ENCODE data around the gene ANKFN1. TPM values are rescaled to one million over a fixed set of nuclear protein-coding genes. Genes with fewer than 3 reads are reported as not detected.

Gene ANKFN1
- total RNA-seq, 1 donor from 2014 or later, result not detected

GRCh38 chr17:56358651-56359050 lies 205.4 kb downstream of the ANKFN1 start:
- Histone ChIP-seq H3K27ac (ENCODE audit: low read depth, low read length) (no peak overlapping the region), H3K36me3 (ENCODE audit: insufficient read depth, low read length) (no peaks in the 10 kb centered on the region), H3K4me2 (ENCODE audit: low read length) (no peak overlapping the region), H2AFZ (ENCODE audit: low read depth, low read length) (no peak overlapping the region), H3K27me3 (ENCODE audit: insufficient read depth, low read length) (no peaks in the 10 kb centered on the region), H3K79me2 (ENCODE audit: insufficient read depth, low read length) (no peaks in the 10 kb centered on the region), H3K4me1 (ENCODE audit: insufficient read depth, low read length) (no peaks in the 10 kb centered on the region), H3K9me3 (ENCODE audit: insufficient read depth, low read depth, low read length) (peaks cover 2% of the 10 kb centered on the region), H3K4me3 (ENCODE audit: insufficient read depth, low read depth, low read length) (no peak overlapping the region), H3K9ac (ENCODE audit: low read length) (no peak overlapping the region), H4K20me1 (ENCODE audit: insufficient read depth, low read length) (no peaks in the 10 kb centered on the region)
- Mint-ChIP-seq H3K4me3 (ENCODE audit: unreplicated experiment) (no peak overlapping the region), H3K27ac (ENCODE audit: unreplicated experiment) (no peak overlapping the region), H3K4me1 (ENCODE audit: low read depth, unreplicated experiment) (peaks cover 12% of the 10 kb centered on the region), H3K9me3 (ENCODE audit: unreplicated experiment) (peaks cover 2% of the 10 kb centered on the region), H3K27me3 (ENCODE audit: low read depth, unreplicated experiment) (no peaks in the 10 kb centered on the region), H3K36me3 (ENCODE audit: low read depth, unreplicated experiment) (no peaks in the 10 kb centered on the region)
- DNase-seq (ENCODE audit: low read depth), result peak; percentile 9
- no peak for FAIRE-seq
- TF ChIP-seq EZH2 (IDR thresholded peaks at IDR 0.05; ENCODE audit: insufficient read depth, low read length), result no peak
- TF ChIP-seq CTCF (IDR thresholded peaks at IDR 0.05; ENCODE audit: insufficient read depth, low read depth, low read length), result no peak

- Histone ChIP-seq H3K79me2 (ENCODE audit: insufficient read depth, low read length) (no peaks in the 10 kb centered on the region), H3K4me2 (ENCODE audit: low read length) (no peak overlapping the region), H3K36me3 (ENCODE audit: insufficient read depth, low read length) (no peaks in the 10 kb centered on the region), H3K4me1 (ENCODE audit: insufficient read depth, low read length) (no peaks in the 10 kb centered on the region), H3K27ac (ENCODE audit: low read depth, low read length) (no peak overlapping the region), H3K9ac (ENCODE audit: low read length) (no peak overlapping the region), H3K27me3 (ENCODE audit: insufficient read depth, low read length) (no peaks in the 10 kb centered on the region), H4K20me1 (ENCODE audit: insufficient read depth, low read length) (no peaks in the 10 kb centered on the region), H3K4me3 (ENCODE audit: insufficient read depth, low read depth, low read length) (no peak overlapping the region), H3K9me3 (ENCODE audit: insufficient read depth, low read depth, low read length) (no peaks in the 10 kb centered on the region), H2AFZ (ENCODE audit: low read depth, low read length) (no peak overlapping the region)
- H3K36me3 Mint-ChIP-seq (ENCODE audit: low read depth, unreplicated experiment), result no peaks in the 10 kb centered on the region
- H3K27me3 Mint-ChIP-seq (ENCODE audit: low read depth, unreplicated experiment), result no peaks in the 10 kb centered on the region
- no peak overlapping the region for H3K27ac Mint-ChIP-seq (ENCODE audit: unreplicated experiment)
- peaks cover 2% of the 10 kb centered on the region for H3K9me3 Mint-ChIP-seq (ENCODE audit: unreplicated experiment)
- DNase-seq (ENCODE audit: low read depth) (no peak), FAIRE-seq (no peak)
- TF ChIP-seq CTCF (IDR thresholded peaks at IDR 0.05; ENCODE audit: insufficient read depth, low read depth, low read length) (no peak), EZH2 (IDR thresholded peaks at IDR 0.05; ENCODE audit: insufficient read depth, low read length) (no peak)
- H3K4me3 Mint-ChIP-seq (ENCODE audit: unreplicated experiment), result no peak overlapping the region
- H3K4me1 Mint-ChIP-seq (ENCODE audit: low read depth, unreplicated experiment), result peaks cover 12% of the 10 kb centered on the region
Observed at GRCh38 chr17:56359518-56359917, 206.2 kb downstream of the ANKFN1 start.

GRCh38 chr17:56367366-56367765 lies 214.1 kb downstream of the ANKFN1 start:
- no peak overlapping the region for H3K4me3 Mint-ChIP-seq (ENCODE audit: unreplicated experiment)
- TF ChIP-seq CTCF (IDR thresholded peaks at IDR 0.05; ENCODE audit: insufficient read depth, low read depth, low read length), result no peak
- TF ChIP-seq EZH2 (IDR thresholded peaks at IDR 0.05; ENCODE audit: insufficient read depth, low read length), result no peak
- H4K20me1 ChIP-seq (ENCODE audit: insufficient read depth, low read length), result no peaks in the 10 kb centered on the region
- H3K36me3 Mint-ChIP-seq (ENCODE audit: low read depth, unreplicated experiment), result no peaks in the 10 kb centered on the region
- no peaks in the 10 kb centered on the region for H3K79me2 ChIP-seq (ENCODE audit: insufficient read depth, low read length)
- H3K27ac Mint-ChIP-seq (ENCODE audit: unreplicated experiment), result no peak overlapping the region
- no peak overlapping the region for H3K27ac ChIP-seq (ENCODE audit: low read depth, low read length)
- H3K27me3 Mint-ChIP-seq (ENCODE audit: low read depth, unreplicated experiment), result no peaks in the 10 kb centered on the region
- H3K4me3 ChIP-seq (ENCODE audit: insufficient read depth, low read depth, low read length), result no peak overlapping the region
- H3K36me3 ChIP-seq (ENCODE audit: insufficient read depth, low read length), result no peaks in the 10 kb centered on the region
- no peak for DNase-seq (ENCODE audit: low read depth)
- no peaks in the 10 kb centered on the region for H3K4me1 ChIP-seq (ENCODE audit: insufficient read depth, low read length)
- peaks cover 2% of the 10 kb centered on the region for H3K4me1 Mint-ChIP-seq (ENCODE audit: low read depth, unreplicated experiment)
- no peak for FAIRE-seq
- no peak overlapping the region for H3K4me2 ChIP-seq (ENCODE audit: low read length)
- no peak overlapping the region for H3K9ac ChIP-seq (ENCODE audit: low read length)
- H3K9me3 ChIP-seq (ENCODE audit: insufficient read depth, low read depth, low read length), result no peaks in the 10 kb centered on the region
- no peaks in the 10 kb centered on the region for H3K9me3 Mint-ChIP-seq (ENCODE audit: unreplicated experiment)
- no peak overlapping the region for H2AFZ ChIP-seq (ENCODE audit: low read depth, low read length)
- no peaks in the 10 kb centered on the region for H3K27me3 ChIP-seq (ENCODE audit: insufficient read depth, low read length)
